ENCODE data around the gene TAP2. TPM values are rescaled to one million over a fixed set of nuclear protein-coding genes. Genes with fewer than 3 reads are reported as not detected.

Gene TAP2
- total and polyA plus RNA-seq, 2 of the 13 experiments (the other 11 are each of a cell fraction or from before 2014, with no cell fraction given) = 10.3 to 17.6 TPM

DNA sequence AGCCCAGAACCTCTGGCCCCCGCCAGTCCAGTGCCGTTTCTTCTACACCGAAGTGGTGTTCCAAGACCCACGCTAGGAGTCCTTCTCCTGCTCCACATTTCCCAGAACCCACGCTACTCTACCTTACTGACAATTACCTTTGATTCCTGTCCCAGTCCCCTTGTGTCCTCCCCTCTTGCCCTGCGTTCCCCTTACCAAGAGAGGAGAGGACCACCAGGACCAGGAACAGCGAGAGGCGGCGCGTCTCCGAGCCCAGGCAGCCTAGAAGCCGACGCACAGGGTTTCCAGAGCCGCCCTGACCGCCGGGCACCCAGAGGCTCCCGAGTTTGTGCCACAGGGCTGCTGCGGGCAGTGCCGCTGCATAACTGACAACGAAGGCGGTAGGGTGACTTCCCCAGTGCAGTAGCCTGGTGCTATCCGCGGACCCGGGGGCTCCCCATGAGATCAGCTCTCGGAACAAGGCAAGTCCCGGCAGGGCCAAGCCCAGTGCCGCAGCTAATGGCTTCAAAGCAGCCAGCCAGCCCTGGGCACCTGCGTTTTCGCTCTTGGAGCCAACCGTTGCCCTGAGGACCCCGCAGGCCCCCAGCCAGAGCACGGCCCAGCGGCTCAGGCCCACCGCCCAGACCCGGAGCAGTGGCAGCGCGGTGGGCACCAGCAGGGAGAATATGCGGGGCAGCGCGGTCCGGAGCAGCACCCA is 14.5 kb upstream of the TAP2 start (continued):
- TF ChIP-seq NFE2L2 (IDR thresholded peaks at IDR 0.05; ENCODE audit: low read length) (no peak), RARG (CRISPR knock-in tag; IDR thresholded peaks at IDR 0.05; ENCODE audit: low read depth) (no peak), ZNF530 (CRISPR knock-in tag; IDR thresholded peaks at IDR 0.05; ENCODE audit: low read depth) (no peak), ZNF296 (CRISPR knock-in tag; conservative IDR thresholded peaks at IDR 0.05) (no peak), SP4 (CRISPR knock-in tag; IDR thresholded peaks at IDR 0.05) (no peak), ZNF496 (CRISPR knock-in tag; IDR thresholded peaks at IDR 0.05; ENCODE audit: insufficient replicate concordance) (no peak), ZNF343 (CRISPR knock-in tag; IDR thresholded peaks at IDR 0.05) (no peak), ZNF256 (CRISPR knock-in tag; conservative IDR thresholded peaks at IDR 0.05) (no peak), BORCS8-MEF2B (CRISPR knock-in tag; IDR thresholded peaks at IDR 0.05) (0 out of 2 replicates have a peak, but pooled peaks have one; percentile 25), HMG20B (CRISPR knock-in tag; conservative IDR thresholded peaks at IDR 0.05) (no peak), ELF1 (CRISPR knock-in tag; IDR thresholded peaks at IDR 0.05) (0 out of 2 replicates have a peak, but pooled peaks have one; percentile 5), ZNF850 (CRISPR knock-in tag; conservative IDR thresholded peaks at IDR 0.05) (no peak)
- TF ChIP-seq, protein P1, sequence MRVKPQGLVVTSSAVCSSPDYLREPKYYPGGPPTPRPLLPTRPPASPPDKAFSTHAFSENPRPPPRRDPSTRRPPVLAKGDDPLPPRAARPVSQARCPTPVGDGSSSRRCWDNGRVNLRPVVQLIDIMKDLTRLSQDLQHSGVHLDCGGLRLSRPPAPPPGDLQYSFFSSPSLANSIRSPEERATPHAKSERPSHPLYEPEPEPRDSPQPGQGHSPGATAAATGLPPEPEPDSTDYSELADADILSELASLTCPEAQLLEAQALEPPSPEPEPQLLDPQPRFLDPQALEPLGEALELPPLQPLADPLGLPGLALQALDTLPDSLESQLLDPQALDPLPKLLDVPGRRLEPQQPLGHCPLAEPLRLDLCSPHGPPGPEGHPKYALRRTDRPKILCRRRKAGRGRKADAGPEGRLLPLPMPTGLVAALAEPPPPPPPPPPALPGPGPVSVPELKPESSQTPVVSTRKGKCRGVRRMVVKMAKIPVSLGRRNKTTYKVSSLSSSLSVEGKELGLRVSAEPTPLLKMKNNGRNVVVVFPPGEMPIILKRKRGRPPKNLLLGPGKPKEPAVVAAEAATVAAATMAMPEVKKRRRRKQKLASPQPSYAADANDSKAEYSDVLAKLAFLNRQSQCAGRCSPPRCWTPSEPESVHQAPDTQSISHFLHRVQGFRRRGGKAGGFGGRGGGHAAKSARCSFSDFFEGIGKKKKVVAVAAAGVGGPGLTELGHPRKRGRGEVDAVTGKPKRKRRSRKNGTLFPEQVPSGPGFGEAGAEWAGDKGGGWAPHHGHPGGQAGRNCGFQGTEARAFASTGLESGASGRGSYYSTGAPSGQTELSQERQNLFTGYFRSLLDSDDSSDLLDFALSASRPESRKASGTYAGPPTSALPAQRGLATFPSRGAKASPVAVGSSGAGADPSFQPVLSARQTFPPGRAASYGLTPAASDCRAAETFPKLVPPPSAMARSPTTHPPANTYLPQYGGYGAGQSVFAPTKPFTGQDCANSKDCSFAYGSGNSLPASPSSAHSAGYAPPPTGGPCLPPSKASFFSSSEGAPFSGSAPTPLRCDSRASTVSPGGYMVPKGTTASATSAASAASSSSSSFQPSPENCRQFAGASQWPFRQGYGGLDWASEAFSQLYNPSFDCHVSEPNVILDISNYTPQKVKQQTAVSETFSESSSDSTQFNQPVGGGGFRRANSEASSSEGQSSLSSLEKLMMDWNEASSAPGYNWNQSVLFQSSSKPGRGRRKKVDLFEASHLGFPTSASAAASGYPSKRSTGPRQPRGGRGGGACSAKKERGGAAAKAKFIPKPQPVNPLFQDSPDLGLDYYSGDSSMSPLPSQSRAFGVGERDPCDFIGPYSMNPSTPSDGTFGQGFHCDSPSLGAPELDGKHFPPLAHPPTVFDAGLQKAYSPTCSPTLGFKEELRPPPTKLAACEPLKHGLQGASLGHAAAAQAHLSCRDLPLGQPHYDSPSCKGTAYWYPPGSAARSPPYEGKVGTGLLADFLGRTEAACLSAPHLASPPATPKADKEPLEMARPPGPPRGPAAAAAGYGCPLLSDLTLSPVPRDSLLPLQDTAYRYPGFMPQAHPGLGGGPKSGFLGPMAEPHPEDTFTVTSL (CRISPR knock-in tag; IDR thresholded peaks at IDR 0.05; ENCODE audit: borderline replicate concordance) = no peak
- TF ChIP-seq, protein P2, sequence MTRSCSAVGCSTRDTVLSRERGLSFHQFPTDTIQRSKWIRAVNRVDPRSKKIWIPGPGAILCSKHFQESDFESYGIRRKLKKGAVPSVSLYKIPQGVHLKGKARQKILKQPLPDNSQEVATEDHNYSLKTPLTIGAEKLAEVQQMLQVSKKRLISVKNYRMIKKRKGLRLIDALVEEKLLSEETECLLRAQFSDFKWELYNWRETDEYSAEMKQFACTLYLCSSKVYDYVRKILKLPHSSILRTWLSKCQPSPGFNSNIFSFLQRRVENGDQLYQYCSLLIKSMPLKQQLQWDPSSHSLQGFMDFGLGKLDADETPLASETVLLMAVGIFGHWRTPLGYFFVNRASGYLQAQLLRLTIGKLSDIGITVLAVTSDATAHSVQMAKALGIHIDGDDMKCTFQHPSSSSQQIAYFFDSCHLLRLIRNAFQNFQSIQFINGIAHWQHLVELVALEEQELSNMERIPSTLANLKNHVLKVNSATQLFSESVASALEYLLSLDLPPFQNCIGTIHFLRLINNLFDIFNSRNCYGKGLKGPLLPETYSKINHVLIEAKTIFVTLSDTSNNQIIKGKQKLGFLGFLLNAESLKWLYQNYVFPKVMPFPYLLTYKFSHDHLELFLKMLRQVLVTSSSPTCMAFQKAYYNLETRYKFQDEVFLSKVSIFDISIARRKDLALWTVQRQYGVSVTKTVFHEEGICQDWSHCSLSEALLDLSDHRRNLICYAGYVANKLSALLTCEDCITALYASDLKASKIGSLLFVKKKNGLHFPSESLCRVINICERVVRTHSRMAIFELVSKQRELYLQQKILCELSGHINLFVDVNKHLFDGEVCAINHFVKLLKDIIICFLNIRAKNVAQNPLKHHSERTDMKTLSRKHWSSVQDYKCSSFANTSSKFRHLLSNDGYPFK (CRISPR knock-in tag; IDR thresholded peaks at IDR 0.05; ENCODE audit: borderline replicate concordance) = no peak
- TF ChIP-seq, protein P3, sequence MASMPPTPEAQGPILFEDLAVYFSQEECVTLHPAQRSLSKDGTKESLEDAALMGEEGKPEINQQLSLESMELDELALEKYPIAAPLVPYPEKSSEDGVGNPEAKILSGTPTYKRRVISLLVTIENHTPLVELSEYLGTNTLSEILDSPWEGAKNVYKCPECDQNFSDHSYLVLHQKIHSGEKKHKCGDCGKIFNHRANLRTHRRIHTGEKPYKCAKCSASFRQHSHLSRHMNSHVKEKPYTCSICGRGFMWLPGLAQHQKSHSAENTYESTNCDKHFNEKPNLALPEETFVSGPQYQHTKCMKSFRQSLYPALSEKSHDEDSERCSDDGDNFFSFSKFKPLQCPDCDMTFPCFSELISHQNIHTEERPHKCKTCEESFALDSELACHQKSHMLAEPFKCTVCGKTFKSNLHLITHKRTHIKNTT (CRISPR knock-in tag; IDR thresholded peaks at IDR 0.05) = no peak
- TF ChIP-seq, protein P4, sequence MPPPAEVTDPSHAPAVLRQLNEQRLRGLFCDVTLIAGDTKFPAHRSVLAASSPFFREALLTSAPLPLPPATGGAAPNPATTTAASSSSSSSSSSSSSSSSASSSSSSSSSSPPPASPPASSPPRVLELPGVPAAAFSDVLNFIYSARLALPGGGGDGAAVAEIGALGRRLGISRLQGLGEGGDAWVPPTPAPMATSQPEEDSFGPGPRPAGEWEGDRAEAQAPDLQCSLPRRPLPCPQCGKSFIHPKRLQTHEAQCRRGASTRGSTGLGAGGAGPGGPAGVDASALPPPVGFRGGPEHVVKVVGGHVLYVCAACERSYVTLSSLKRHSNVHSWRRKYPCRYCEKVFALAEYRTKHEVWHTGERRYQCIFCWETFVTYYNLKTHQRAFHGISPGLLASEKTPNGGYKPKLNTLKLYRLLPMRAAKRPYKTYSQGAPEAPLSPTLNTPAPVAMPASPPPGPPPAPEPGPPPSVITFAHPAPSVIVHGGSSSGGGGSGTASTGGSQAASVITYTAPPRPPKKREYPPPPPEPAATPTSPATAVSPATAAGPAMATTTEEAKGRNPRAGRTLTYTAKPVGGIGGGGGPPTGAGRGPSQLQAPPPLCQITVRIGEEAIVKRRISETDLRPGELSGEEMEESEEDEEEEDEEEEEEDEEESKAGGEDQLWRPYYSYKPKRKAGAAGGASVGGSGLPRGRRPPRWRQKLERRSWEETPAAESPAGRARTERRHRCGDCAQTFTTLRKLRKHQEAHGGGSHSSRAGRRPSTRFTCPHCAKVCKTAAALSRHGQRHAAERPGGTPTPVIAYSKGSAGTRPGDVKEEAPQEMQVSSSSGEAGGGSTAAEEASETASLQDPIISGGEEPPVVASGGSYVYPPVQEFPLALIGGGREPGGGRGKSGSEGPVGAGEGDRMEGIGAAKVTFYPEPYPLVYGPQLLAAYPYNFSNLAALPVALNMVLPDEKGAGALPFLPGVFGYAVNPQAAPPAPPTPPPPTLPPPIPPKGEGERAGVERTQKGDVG (CRISPR knock-in tag; IDR thresholded peaks at IDR 0.05; ENCODE audit: borderline replicate concordance) = no peak
